HepG2 (cell line): ENCODE measurements around the gene NCOA3. TPM values are rescaled to one million over a fixed set of nuclear protein-coding genes. Genes with fewer than 3 reads are reported as not detected.
A peak's percentile ranks its signal among the peaks of the same experiment; 100 is the strongest.

Source experiments
- CC2D1A ChIP-seq: sonication (generic); formaldehyde crosslinking; IDR thresholded peaks from 2 replicates; pipeline ENCODE4 v1.8.1; 2023; ENCODE audit warnings: mild to moderate bottlenecking, missing genetic modification reagents
- CENPBD1 ChIP-seq: sonication (generic); formaldehyde crosslinking; IDR thresholded peaks from 2 replicates; pipeline ENCODE4 v1.8.0; 2022; ENCODE audit warnings: missing genetic modification reagents, low read depth, mild to moderate bottlenecking, borderline replicate concordance
- CSRNP2 ChIP-seq: sonication (generic); formaldehyde crosslinking; conservative IDR thresholded peaks from 2 replicates; pipeline ENCODE4 v1.8.0; 2022; ENCODE audit warnings: low read depth, missing genetic modification reagents
- ELF4 ChIP-seq: sonication (generic); formaldehyde crosslinking; IDR thresholded peaks from 2 replicates; pipeline ENCODE4 v1.5.0; 2020; ENCODE audit warnings: missing genetic modification reagents, mild to moderate bottlenecking, moderate library complexity, borderline replicate concordance
- FOXO1 ChIP-seq: sonication (generic); formaldehyde crosslinking; IDR thresholded peaks from 2 replicates; pipeline ENCODE4 v1.4.0; 2020; ENCODE audit warnings: missing genetic modification reagents
- HCFC1 ChIP-seq: fragments of 150-350 bp; IDR thresholded peaks from 2 replicates; pipeline ENCODE4 v1.6.1; 2014; ENCODE audit warnings: low read depth, low read length
- HDAC6 ChIP-seq: fragments of 200-600 bp; sonication (generic); IDR thresholded peaks from 2 replicates; pipeline ENCODE4 v1.7.0; 2017; ENCODE audit warnings: mild to moderate bottlenecking, antibody characterized with exemption, low read length, low read depth
- HOMEZ ChIP-seq: IDR thresholded peaks from 2 replicates; pipeline ENCODE4 v1.6.1; 2016; ENCODE audit warnings: low read depth
- NFYB ChIP-seq: sonication (generic); formaldehyde crosslinking; IDR thresholded peaks from 2 replicates; pipeline ENCODE4 v1.4.0; 2020; ENCODE audit warnings: missing genetic modification reagents
- RFXAP ChIP-seq: sonication (generic); formaldehyde crosslinking; IDR thresholded peaks from 2 replicates; pipeline ENCODE4 v1.4.0; 2020; ENCODE audit warnings: missing genetic modification reagents, borderline replicate concordance
- SIX1 ChIP-seq: sonication (generic); formaldehyde crosslinking; IDR thresholded peaks from 2 replicates; pipeline ENCODE4 v1.4.0; 2020; ENCODE audit warnings: missing genetic modification reagents, borderline replicate concordance
- TIGD3 ChIP-seq: sonication (generic); formaldehyde crosslinking; IDR thresholded peaks from 2 replicates; pipeline ENCODE4 v1.5.1; 2020; ENCODE audit warnings: mild to moderate bottlenecking, missing genetic modification reagents, borderline replicate concordance
- ZNF263 ChIP-seq: sonication (generic); formaldehyde crosslinking; IDR thresholded peaks from 2 replicates; pipeline ENCODE4 v1.4.0; 2020; ENCODE audit warnings: missing genetic modification reagents
- ZNF782 ChIP-seq: sonication (generic); formaldehyde crosslinking; IDR thresholded peaks from 2 replicates; pipeline ENCODE4 v1.4.0; 2020; ENCODE audit warnings: missing genetic modification reagents, mild to moderate bottlenecking, borderline replicate concordance
- polyA plus RNA-seq, 8 experiments: library from polyadenylated mRNA; depleted of rRNA in 3 of 8; stranded (reverse) in 7 of 8; unstranded in 1 of 8; fragments of >200 nt; fragmentation: Illumina TruSeq in 4 of 8; extraction: Trizol in 4 of 8; gene quantifications; 2 replicates each; pipeline versions ENCODE4 v1.2.1 to v1.2.3, GENCODE V29; 2011 to 2016; ENCODE audit warnings: low read depth in 4 of 8, missing spikeins in 1 of 8, mixed read lengths in 1 of 8; ENCODE audit not compliant: insufficient read depth in 1 of 8
- total RNA-seq, 5 experiments: library from RNA; depleted of rRNA; stranded (reverse); fragments of >200 nt; fragmentation: Illumina TruSeq; extraction: Trizol; gene quantifications; 2 replicates each; pipeline ENCODE4 v1.2.3, GENCODE V29; 2016; ENCODE audit warnings: low read depth in 1 of 5
- TF ChIP-seq, protein P1 (sequence below): sonication (generic); formaldehyde crosslinking; IDR thresholded peaks from 2 replicates; pipeline ENCODE4 v1.9.0; 2021; ENCODE audit warnings: missing genetic modification reagents, borderline replicate concordance
- TF ChIP-seq, protein P2 (sequence below): sonication (generic); formaldehyde crosslinking; IDR thresholded peaks from 2 replicates; pipeline ENCODE4 v1.9.0; 2021; ENCODE audit warnings: missing genetic modification reagents, mild to moderate bottlenecking, borderline replicate concordance

The NCOA3 gene
- total and polyA plus RNA-seq, 2 of the 13 experiments (the other 11 are each of a cell fraction or from before 2014, with no cell fraction given): 35.0 to 56.8 TPM

DNA sequence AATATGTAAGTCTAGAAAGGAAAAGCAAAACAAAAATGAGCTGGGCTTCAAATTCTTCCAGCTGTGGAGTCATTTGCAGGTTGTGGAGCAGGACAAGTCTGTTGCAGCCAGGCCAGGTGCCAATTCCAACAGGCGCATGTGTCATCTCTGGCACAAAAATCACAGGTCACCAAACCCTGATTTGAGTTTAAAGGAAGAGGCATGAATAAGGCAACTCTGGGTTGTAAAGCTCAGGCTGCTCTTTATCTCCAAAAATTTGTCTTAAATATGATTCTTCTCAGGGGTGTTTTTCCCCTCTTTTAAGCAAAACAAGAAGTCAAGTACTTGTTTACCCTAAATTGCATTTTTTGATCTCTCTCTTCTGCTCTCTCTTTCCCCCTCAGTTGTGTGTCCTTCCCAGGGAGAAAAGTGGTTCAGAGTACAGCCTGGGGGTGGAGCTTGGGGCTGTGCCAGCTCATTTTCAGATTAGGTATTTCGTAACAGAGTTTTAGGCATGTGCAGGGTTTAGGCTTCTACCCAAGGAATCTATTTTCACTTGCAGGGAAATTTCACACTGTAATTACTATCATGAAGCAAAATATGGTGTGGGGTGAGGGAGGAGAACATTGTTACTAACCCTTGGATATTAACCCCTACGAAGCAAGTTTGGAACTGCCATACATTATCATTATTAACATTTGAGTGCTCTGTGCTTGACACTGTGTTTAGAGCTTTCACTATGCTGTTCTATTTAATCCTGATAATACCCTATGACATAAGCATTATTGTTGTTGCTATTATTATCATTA is 8.3 kb upstream of the NCOA3 start (continued):
- TF ChIP-seq ELF4 (CRISPR knock-in tag): peak; percentile 59; the same call in 1 of the 2 replicates
- peak; percentile 47; the same call in 1 of the 2 replicates for TF ChIP-seq SIX1 (CRISPR knock-in tag)
- no peak for TF ChIP-seq RFXAP (CRISPR knock-in tag)
- TF ChIP-seq NFYB (CRISPR knock-in tag): no peak
- 0 out of 2 replicates have a peak, but pooled peaks have one; percentile 52 for TF ChIP-seq CC2D1A (CRISPR knock-in tag)
- TF ChIP-seq, protein P1, sequence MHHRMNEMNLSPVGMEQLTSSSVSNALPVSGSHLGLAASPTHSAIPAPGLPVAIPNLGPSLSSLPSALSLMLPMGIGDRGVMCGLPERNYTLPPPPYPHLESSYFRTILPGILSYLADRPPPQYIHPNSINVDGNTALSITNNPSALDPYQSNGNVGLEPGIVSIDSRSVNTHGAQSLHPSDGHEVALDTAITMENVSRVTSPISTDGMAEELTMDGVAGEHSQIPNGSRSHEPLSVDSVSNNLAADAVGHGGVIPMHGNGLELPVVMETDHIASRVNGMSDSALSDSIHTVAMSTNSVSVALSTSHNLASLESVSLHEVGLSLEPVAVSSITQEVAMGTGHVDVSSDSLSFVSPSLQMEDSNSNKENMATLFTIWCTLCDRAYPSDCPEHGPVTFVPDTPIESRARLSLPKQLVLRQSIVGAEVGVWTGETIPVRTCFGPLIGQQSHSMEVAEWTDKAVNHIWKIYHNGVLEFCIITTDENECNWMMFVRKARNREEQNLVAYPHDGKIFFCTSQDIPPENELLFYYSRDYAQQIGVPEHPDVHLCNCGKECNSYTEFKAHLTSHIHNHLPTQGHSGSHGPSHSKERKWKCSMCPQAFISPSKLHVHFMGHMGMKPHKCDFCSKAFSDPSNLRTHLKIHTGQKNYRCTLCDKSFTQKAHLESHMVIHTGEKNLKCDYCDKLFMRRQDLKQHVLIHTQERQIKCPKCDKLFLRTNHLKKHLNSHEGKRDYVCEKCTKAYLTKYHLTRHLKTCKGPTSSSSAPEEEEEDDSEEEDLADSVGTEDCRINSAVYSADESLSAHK: no peak
- no peak for TF ChIP-seq ZNF263 (CRISPR knock-in tag)
- TF ChIP-seq HCFC1: no peak
- TF ChIP-seq TIGD3 (CRISPR knock-in tag): no peak
- TF ChIP-seq, protein P2, sequence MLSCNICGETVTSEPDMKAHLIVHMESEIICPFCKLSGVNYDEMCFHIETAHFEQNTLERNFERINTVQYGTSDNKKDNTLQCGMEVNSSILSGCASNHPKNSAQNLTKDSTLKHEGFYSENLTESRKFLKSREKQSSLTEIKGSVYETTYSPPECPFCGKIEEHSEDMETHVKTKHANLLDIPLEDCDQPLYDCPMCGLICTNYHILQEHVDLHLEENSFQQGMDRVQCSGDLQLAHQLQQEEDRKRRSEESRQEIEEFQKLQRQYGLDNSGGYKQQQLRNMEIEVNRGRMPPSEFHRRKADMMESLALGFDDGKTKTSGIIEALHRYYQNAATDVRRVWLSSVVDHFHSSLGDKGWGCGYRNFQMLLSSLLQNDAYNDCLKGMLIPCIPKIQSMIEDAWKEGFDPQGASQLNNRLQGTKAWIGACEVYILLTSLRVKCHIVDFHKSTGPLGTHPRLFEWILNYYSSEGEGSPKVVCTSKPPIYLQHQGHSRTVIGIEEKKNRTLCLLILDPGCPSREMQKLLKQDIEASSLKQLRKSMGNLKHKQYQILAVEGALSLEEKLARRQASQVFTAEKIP (CRISPR knock-in tag): no peak
- TF ChIP-seq CENPBD1 (CRISPR knock-in tag): no peak
- TF ChIP-seq ZNF782 (CRISPR knock-in tag): no peak
- TF ChIP-seq FOXO1 (CRISPR knock-in tag): no peak; the same call in 1 of the 2 replicates
- no peak for TF ChIP-seq HDAC6
- no peak for TF ChIP-seq CSRNP2 (CRISPR knock-in tag)
- peak; percentile 85; the same call in 1 of the 2 replicates for TF ChIP-seq HOMEZ (CRISPR knock-in tag)
